Endothelial cell (in vitro differentiated cells): ENCODE results near the gene RHNO1. TPM values are rescaled to one million over a fixed set of nuclear protein-coding genes. Genes with fewer than 3 reads are reported as not detected.

Experiments used
- DNase-seq: peaks from one replicate; pipeline ENCODE4 v3.0.0; 2021; ENCODE audit warnings: low spot score
- H3K27ac Mint-ChIP-seq: one replicate; pipeline ENCODE4 v1.8.0; 2021; ENCODE audit warnings: mixed read lengths, inconsistent platforms; ENCODE audit not compliant: unreplicated experiment
- H3K27me3 Mint-ChIP-seq: one replicate; pipeline ENCODE4 v1.8.0; 2021; ENCODE audit warnings: mild to moderate bottlenecking, moderate library complexity, mixed read lengths, inconsistent platforms; ENCODE audit not compliant: unreplicated experiment
- H3K36me3 Mint-ChIP-seq: one replicate; pipeline ENCODE4 v1.8.0; 2021; ENCODE audit warnings: mild to moderate bottlenecking, low read depth, mixed read lengths, inconsistent platforms; ENCODE audit not compliant: unreplicated experiment
- H3K4me1 Mint-ChIP-seq: one replicate; pipeline ENCODE4 v1.8.0; 2021; ENCODE audit warnings: mild to moderate bottlenecking, mixed read lengths, inconsistent platforms; ENCODE audit not compliant: unreplicated experiment
- H3K4me3 Mint-ChIP-seq: one replicate; pipeline ENCODE4 v1.8.0; 2021; ENCODE audit warnings: mild to moderate bottlenecking, mixed read lengths, inconsistent platforms; ENCODE audit not compliant: unreplicated experiment
- H3K9me3 Mint-ChIP-seq: one replicate; pipeline ENCODE4 v1.8.0; 2021; ENCODE audit warnings: mixed read lengths, inconsistent platforms; ENCODE audit not compliant: unreplicated experiment
- CTCF ChIP-seq: fragments of 200-600 bp; sonication (generic); IDR thresholded peaks from one replicate; pipeline ENCODE4 v1.5.0; 2021; ENCODE audit warnings: antibody characterized with exemption; ENCODE audit not compliant: unreplicated experiment
- total RNA-seq: library from RNA; stranded (reverse); fragmentation: NEBNext Ultra II Directional; extraction: Animal tissue kit (Norgen Biotek cat#: 25700); gene quantifications from one replicate; pipeline ENCODE4 v1.2.1, GENCODE V29; 2021; ENCODE audit not compliant: unreplicated experiment

Gene RHNO1
- total RNA-seq, 1 donor from 2014 or later: 27.7 TPM

GRCh38 chr12:2853626-2854025 lies 23.4 kb upstream of the RHNO1 start:
- no peaks in the 10 kb centered on the region for H3K4me1 Mint-ChIP-seq
- no peak overlapping the region for H3K4me3 Mint-ChIP-seq
- H3K27me3 Mint-ChIP-seq: peaks cover 6% of the 10 kb centered on the region
- peak; percentile 93 for DNase-seq
- H3K36me3 Mint-ChIP-seq: peaks cover 3% of the 10 kb centered on the region
- TF ChIP-seq CTCF: peak; percentile 72
- no peak overlapping the region for H3K27ac Mint-ChIP-seq
- H3K9me3 Mint-ChIP-seq: no peaks in the 10 kb centered on the region

- H3K27me3 Mint-ChIP-seq: peaks cover 6% of the 10 kb centered on the region
- TF ChIP-seq CTCF: no peak
These were observed 22.2 kb upstream of the RHNO1 start for GRCh38 chr12:2854669-2855453.

GRCh38 chr12:2855546-2855945 lies 21.5 kb upstream of the RHNO1 start:
- no peak for TF ChIP-seq CTCF
- Mint-ChIP-seq H3K9me3 (no peaks in the 10 kb centered on the region), H3K36me3 (peaks cover 8% of the 10 kb centered on the region), H3K27ac (no peak overlapping the region), H3K27me3 (peaks cover 6% of the 10 kb centered on the region), H3K4me3 (no peak overlapping the region), H3K4me1 (no peaks in the 10 kb centered on the region)
- DNase-seq: no peak

More at GRCh38 chr12:2854669-2855453, 22.2 kb upstream of the RHNO1 start:
- Mint-ChIP-seq H3K4me3 (no peak overlapping the region), H3K27ac (no peak overlapping the region), H3K36me3 (peaks cover 1% of the 10 kb centered on the region), H3K4me1 (no peaks in the 10 kb centered on the region), H3K9me3 (no peaks in the 10 kb centered on the region)
- DNase-seq: no peak

GRCh38 chr12:2856051-2856450 lies 21.0 kb upstream of the RHNO1 start:
- no peak for DNase-seq
- no peaks in the 10 kb centered on the region for H3K4me1 Mint-ChIP-seq

More at GRCh38 chr12:2856051-2856450, 21.0 kb upstream of the RHNO1 start:
- no peak for TF ChIP-seq CTCF
- H3K9me3 Mint-ChIP-seq: no peaks in the 10 kb centered on the region
- H3K27me3 Mint-ChIP-seq: peaks cover 6% of the 10 kb centered on the region
- H3K36me3 Mint-ChIP-seq: peaks cover 8% of the 10 kb centered on the region
- no peak overlapping the region for H3K4me3 Mint-ChIP-seq
- no peak overlapping the region for H3K27ac Mint-ChIP-seq
